22Rv1 (cell line): ENCODE results near the gene BTBD7.

Experiments
- H3K27ac ChIP-seq: fragments of 450-650 bp; 2 replicates; pipeline ENCODE4 v1.5.1; 2017
- ZFX ChIP-seq: fragments of 450-650 bp; IDR thresholded peaks from 2 replicates; pipeline ENCODE4 v1.6.1; 2017; ENCODE audit warnings: antibody characterized with exemption, borderline replicate concordance
- TF ChIP-seq, protein P1 (sequence below): fragments of 450-650 bp; IDR thresholded peaks from 2 replicates; pipeline ENCODE4 v1.5.1; 2017; ENCODE audit warnings: mild to moderate bottlenecking

The BTBD7 gene

GRCh38 chr14:93231129-93231979 lies 101.5 kb downstream of the BTBD7 start:
- TF ChIP-seq, protein P1, sequence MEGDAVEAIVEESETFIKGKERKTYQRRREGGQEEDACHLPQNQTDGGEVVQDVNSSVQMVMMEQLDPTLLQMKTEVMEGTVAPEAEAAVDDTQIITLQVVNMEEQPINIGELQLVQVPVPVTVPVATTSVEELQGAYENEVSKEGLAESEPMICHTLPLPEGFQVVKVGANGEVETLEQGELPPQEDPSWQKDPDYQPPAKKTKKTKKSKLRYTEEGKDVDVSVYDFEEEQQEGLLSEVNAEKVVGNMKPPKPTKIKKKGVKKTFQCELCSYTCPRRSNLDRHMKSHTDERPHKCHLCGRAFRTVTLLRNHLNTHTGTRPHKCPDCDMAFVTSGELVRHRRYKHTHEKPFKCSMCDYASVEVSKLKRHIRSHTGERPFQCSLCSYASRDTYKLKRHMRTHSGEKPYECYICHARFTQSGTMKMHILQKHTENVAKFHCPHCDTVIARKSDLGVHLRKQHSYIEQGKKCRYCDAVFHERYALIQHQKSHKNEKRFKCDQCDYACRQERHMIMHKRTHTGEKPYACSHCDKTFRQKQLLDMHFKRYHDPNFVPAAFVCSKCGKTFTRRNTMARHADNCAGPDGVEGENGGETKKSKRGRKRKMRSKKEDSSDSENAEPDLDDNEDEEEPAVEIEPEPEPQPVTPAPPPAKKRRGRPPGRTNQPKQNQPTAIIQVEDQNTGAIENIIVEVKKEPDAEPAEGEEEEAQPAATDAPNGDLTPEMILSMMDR: no peak
- TF ChIP-seq ZFX: no peak
- peak overlapping the region; percentile 46 for H3K27ac ChIP-seq

GRCh38 chr14:93230539-93230938 lies 102.3 kb downstream of the BTBD7 start:
- peak overlapping the region; percentile 46 for H3K27ac ChIP-seq
- no peak for TF ChIP-seq ZFX
- TF ChIP-seq, protein P1: no peak

DNA sequence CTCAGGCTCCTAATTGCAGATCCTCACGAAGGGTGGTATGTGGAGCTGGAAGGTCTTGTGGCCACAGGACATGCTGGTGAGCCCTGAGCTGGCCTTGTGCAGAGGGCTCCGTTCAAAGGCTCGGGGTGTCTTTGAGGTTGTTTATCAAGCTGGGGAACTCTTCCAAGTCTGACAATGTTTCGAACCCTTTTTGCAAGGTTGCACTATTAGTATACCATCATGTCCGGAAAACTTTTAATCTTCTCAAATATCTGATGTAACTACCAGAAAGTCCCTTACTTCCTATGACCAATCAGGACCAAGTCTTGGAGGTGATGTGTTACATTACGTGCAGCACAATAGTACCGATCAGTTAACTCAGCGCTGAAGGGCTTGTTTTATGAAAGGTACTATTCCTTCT lies 104.3 kb downstream of the BTBD7 start:
- TF ChIP-seq, protein P1: no peak
- no peak for TF ChIP-seq ZFX
- H3K27ac ChIP-seq: no peak overlapping the region

DNA sequence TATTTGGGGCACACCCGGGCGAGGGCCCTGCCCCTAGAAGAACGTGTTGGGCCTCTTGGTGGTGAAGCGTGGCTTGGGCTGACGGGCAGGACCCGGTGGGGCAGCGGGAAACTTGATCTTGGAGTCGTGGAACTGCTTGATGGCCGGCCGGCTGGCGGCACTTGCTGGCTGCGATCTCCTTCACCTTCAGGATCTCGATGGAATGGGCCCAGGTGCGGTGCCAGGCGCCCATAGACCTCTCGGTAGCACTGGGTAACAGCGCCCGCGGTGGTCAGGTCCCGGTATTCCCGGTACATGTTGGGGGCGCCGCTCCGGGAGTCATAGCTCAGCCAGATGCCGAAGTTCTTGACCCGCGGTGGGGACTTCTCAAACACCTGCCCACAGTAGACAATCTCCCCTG lies 109.3 kb downstream of the BTBD7 start:
- H3K27ac ChIP-seq: no peak overlapping the region
- TF ChIP-seq, protein P1: no peak
- TF ChIP-seq ZFX: no peak

GRCh38 chr14:93220509-93220908 lies 112.3 kb downstream of the BTBD7 start:
- TF ChIP-seq ZFX: no peak
- TF ChIP-seq, protein P1: no peak
- no peak overlapping the region for H3K27ac ChIP-seq

GRCh38 chr14:93219103-93219726 lies 113.6 kb downstream of the BTBD7 start:
- TF ChIP-seq, protein P1: peak; percentile 80
- no peak for TF ChIP-seq ZFX
- no peak overlapping the region for H3K27ac ChIP-seq

DNA sequence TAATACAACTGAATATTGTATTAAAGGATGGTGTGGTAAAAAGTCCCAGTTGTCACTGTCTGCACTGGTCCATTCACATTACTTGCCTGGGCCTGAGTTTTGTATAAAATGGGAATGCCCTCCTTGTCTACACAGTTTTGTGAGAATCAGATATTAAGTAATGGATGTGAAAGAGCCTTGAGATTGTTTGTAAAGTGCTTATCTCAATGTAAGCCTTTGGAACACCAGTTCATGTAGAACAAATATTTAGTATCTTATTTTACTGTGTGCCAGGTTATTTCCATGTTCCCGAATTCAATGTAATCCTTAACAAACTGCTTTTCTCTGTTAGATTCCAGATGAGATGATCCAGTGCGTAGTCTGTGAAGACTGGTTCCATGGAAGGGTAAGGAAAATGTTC lies 118.2 kb downstream of the BTBD7 start:
- no peak overlapping the region for H3K27ac ChIP-seq
- no peak for TF ChIP-seq ZFX
- TF ChIP-seq, protein P1: no peak
